Measurements from ENCODE around the gene AIFM2. TPM values are rescaled to one million over a fixed set of nuclear protein-coding genes. Genes with fewer than 3 reads are reported as not detected.

The AIFM2 gene
- 6.6 and 8.2 TPM in 2 replicates for total RNA-seq

DNA sequence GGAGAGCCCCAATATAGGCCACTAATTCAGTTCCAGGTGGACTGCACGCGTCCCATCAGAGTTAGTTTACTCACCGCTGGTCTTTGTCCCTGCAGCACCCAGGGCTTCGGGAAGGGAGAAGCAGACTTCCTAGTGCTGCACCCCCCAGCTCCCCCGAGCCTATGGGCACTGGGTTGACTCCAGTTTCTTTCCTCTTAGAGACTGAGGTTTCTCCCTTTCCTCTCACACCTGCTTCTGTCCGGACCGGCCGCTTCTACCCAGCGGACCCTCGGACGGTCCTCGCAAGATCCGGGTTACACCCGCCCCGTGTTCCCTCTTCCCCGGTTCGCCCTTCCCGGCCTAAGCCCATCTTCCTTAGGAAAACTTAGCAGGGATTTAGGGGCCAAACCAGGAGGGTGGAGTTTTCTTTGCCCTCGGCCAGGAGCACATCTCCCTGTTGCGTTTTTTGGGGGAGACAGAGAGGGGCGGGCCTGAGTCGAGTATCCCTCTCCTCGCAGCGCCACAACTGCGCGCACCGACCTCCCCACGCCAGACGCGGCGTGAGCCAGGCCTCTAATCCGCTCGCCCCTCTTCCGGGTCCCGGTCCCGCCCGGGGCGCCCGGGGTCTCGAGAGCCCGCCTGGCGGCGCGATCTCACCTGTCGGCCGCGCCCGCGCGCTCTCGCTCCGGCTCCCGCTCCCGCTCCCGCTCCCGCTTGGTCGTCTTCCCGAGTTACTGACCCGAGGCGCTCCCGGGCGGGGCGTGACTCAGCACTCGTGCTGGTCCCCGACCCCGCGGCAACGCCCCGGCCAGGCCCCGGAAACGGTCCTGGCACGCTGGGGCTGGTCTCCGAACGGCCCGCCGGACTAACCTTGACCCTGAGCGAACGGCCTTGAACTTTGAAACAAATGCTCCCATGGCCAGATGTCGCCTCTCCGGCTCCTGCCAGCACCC is at the start of gene AIFM2:
AIFM2 (minus strand) TSS at position 728 of the 932 bp plus-strand sequence. CDS start 8,741 bp downstream, outside the sequence.

GRCh38 chr10:70146489-70147258 is 14.0 kb upstream of the AIFM2 start, which contains the start of gene TYSND1:
TSS of gene TYSND1 (minus strand) at chr10:70146700. CDS start at chr10:70146586, 114 bp downstream.

Other genes with a start within 250 kb of the AIFM2 start
- 11.3 and 12.4 TPM in 2 replicates for gene MACROH2A2, start 80.0 kb downstream of the AIFM2 start, total RNA-seq
- gene TYSND1, start 13.9 kb upstream of the AIFM2 start, total RNA-seq, result 14.1 and 14.5 TPM in 2 replicates
- 88.8 and 96.4 TPM in 2 replicates for gene SAR1A, start 37.7 kb upstream of the AIFM2 start, total RNA-seq
- gene PPA1, start 100.6 kb upstream of the AIFM2 start, total RNA-seq, result 160 and 209 TPM in 2 replicates
- gene NPFFR1, start 151.2 kb upstream of the AIFM2 start, total RNA-seq, result not detected in 2 replicates
- 20.4 and 22.2 TPM in 2 replicates for gene LRRC20, start 249.8 kb upstream of the AIFM2 start, total RNA-seq

Data from myometrial cell (primary cell).